GM18526 (cell line): ENCODE results near the gene CCND2.

Source experiments
- POLR2A ChIP-seq: IDR thresholded peaks from 3 replicates; pipeline ENCODE4 v1.6.1; 2011; ENCODE audit not compliant: insufficient read length; ENCODE audit errors: extremely low read depth

The CCND2 gene

GRCh38 chr12:4270831-4271716 lies 2.5 kb upstream of the CCND2 start:
- TF ChIP-seq POLR2A, result peak; percentile 30

DNA sequence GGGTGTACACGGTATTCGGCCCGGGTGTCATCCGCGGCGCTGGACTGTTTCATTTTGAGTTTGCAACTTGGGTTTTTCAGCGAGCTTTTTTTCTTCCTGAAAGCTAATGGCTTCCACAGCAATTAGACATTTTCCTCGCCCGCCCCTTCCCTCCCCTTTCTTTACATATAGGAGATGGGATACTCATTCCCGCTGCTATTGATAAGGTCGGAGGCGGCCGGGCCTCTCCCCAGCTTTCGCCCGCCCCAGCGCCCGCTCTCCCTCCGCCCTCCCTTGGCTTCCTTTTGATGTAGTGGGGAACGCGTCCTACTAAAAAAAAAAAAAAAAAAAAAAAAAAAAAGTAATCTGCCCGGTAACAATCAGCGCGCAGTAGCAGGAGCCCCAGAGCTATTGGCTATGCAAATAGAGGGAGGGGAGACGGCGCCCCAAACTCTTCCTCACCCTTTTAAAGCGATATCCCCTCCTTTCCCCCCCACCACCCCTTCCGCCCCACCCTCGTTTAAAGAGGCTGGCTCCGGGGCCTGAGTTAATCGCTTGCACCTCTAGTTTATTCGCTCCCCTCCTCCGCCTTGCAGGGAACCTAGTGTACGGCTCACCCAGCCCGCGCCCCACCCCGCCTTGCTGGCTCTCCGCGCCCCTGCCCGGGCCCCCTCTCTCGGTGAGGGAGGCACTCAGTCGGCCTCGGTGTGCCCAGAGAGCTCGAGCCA lies 1.7 kb upstream of the CCND2 start:
- peak; percentile 56 for TF ChIP-seq POLR2A

DNA sequence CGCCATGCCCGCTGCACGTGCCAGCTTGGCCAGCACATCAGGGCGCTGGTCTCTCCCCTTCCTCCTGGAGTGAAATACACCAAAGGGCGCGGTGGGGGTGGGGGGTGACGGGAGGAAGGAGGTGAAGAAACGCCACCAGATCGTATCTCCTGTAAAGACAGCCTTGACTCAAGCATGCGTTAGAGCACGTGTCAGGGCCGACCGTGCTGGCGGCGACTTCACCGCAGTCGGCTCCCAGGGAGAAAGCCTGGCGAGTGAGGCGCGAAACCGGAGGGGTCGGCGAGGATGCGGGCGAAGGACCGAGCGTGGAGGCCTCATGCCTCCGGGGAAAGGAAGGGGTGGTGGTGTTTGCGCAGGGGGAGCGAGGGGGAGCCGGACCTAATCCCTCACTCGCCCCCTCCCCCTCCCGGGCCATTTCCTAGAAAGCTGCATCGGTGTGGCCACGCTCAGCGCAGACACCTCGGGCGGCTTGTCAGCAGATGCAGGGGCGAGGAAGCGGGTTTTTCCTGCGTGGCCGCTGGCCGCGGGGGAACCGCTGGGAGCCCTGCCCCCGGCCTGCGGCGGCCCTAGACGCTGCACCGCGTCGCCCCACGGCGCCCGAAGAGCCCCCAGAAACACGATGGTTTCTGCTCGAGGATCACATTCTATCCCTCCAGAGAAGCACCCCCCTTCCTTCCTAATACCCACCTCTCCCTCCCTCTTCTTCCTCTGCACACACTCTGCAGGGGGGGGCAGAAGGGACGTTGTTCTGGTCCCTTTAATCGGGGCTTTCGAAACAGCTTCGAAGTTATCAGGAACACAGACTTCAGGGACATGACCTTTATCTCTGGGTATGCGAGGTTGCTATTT lies 914 bp upstream of the CCND2 start:
- TF ChIP-seq POLR2A, result peak; percentile 30

GRCh38 chr12:4273273-4273651 lies 300 bp upstream of the CCND2 start:
- no peak for TF ChIP-seq POLR2A

GRCh38 chr12:4274396-4275015 lies 944 bp downstream of the CCND2 start:
- TF ChIP-seq POLR2A, result peak; percentile 12

- no peak for TF ChIP-seq POLR2A
Observed at GRCh38 chr12:4275016-4275869, 1.7 kb downstream of the CCND2 start.

DNA sequence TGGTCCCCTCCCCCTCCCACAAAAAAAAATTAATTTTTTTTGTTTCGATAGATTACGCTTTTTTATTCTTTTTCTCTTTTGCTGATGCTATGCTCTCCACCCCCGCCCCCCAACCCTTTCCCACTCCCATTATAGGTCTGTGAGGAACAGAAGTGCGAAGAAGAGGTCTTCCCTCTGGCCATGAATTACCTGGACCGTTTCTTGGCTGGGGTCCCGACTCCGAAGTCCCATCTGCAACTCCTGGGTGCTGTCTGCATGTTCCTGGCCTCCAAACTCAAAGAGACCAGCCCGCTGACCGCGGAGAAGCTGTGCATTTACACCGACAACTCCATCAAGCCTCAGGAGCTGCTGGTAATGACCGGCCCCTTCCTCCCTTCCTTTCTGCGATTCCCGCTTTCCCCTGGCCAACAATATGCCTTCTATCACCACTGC lies 2.3 kb downstream of the CCND2 start:
- no peak for TF ChIP-seq POLR2A

GRCh38 chr12:4276524-4277204 lies 3.1 kb downstream of the CCND2 start:
- TF ChIP-seq POLR2A, result no peak

DNA sequence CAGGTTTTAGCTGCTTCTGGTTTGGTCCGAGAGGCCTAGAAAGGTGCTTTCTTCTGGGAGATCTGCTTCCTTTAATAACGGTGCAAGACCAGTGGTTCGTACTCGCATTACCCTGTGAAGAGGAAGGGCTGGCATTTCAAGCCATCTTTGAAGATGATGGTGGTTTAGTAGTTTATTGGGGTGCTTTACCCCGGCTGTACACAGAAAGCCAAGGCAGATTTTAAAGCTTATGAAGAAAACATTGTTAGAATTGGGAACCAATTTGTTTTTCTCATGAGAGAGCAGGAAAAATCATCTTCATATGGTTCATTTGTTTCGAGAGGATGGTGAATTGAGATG lies 3.6 kb downstream of the CCND2 start:
- no peak for TF ChIP-seq POLR2A

- TF ChIP-seq POLR2A, result no peak
Observed at GRCh38 chr12:4277857-4278256, 4.3 kb downstream of the CCND2 start.

DNA sequence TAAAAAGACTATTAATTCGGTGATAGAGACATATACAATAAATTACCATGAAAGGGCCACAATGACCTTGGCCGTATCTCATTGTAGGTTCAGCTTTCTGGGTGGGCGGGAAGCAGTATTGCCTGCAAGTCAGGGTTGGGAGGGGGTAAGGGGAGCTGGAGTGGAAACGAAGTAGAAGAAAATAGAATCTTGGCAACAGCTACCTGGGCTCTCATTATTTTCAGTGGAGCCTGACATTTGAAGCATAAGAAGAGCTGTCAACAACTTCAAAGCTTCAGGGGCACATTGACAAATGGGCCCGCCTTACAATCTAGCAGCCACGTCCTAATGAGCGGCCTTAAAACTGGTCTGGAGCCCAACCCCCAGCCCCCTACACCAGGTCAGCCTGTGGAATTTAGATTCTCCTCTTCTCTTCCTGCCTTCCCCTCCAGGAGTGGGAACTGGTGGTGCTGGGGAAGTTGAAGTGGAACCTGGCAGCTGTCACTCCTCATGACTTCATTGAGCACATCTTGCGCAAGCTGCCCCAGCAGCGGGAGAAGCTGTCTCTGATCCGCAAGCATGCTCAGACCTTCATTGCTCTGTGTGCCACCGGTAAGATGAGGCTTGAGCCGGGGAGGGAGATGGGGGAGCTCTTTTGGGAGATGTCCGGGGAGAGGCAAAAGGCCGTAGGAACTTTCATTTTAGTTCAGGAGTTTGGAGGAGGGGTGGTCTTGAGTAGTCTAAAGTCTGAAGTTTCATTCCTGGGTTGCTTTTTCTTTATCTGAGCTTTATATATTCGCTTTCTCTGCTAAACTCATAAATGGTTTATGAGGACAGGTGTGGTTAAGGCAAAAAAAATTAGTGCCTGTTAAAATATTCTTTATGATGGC lies 5.0 kb downstream of the CCND2 start:
- peak; percentile 30 for TF ChIP-seq POLR2A

DNA sequence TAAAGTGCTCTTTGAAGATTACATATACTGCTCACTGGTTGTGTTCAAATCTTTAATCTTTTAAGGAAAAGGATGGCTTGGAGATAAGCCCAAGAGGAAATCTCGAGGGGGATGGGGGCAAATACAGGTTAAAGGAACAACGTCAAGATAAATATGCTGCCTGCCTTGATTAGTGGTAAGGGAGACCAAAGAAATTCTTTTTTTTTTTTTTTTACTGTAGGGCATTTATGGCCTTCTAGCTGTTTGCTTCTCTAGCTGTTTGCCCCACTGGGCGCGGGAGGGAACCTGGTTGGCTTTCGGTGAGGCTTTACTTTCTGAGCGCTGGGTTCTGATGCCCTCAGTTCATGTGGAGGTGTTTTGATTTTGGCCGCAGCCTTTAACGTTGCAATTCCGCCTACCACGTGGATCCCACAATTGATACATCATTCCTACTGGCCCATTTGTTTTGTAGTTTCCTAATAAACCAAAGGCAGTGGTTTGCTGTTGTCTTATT lies 5.7 kb downstream of the CCND2 start:
- no peak for TF ChIP-seq POLR2A
